Neutrophil (primary cell): ENCODE results near the gene MEX3B.

Experiments used
- H3K27ac ChIP-seq: fragments of 200-600 bp; sonication (generic); 2 replicates; pipeline ENCODE4 v1.5.1; 2016; ENCODE audit warnings: mild to moderate bottlenecking, moderate library complexity
- H3K27me3 ChIP-seq: fragments of 200-600 bp; sonication (generic); 2 replicates; pipeline ENCODE4 v1.6.0; 2016; ENCODE audit warnings: mild to moderate bottlenecking
- H3K36me3 ChIP-seq: fragments of 200-600 bp; sonication (generic); 2 replicates; pipeline ENCODE4 v1.5.1; 2017
- H3K4me1 ChIP-seq, 2 experiments: fragments of 200-600 bp in 1 of 2; sonication (generic) in 1 of 2; 1 replicate in 1 of 2; 2 replicates in 1 of 2; pipeline versions ENCODE4 v1.5.1 to v1.6.1; 2013 to 2016; ENCODE audit warnings: low read depth in 1 of 2, low read length in 1 of 2, mild to moderate bottlenecking in 1 of 2, moderate library complexity in 1 of 2; ENCODE audit not compliant: control insufficient read depth in 1 of 2, insufficient read depth in 1 of 2
- H3K4me3 ChIP-seq, 2 experiments: fragments of 200-600 bp in 1 of 2; sonication (generic) in 1 of 2; 1 replicate in 1 of 2; 2 replicates in 1 of 2; pipeline ENCODE4 v1.5.1; 2013 to 2016; ENCODE audit warnings: low read depth in 1 of 2, low read length in 1 of 2, mild to moderate bottlenecking in 1 of 2, moderate library complexity in 1 of 2
- H3K9me3 ChIP-seq: fragments of 200-600 bp; sonication (generic); 2 replicates; pipeline ENCODE4 v1.5.1; 2016
- CTCF ChIP-seq: fragments of 200-600 bp; sonication (generic); IDR thresholded peaks from 2 replicates; pipeline ENCODE4 v1.5.1; 2016; ENCODE audit warnings: antibody characterized with exemption

Gene MEX3B

GRCh38 chr15:82043796-82044372 is 1.9 kb downstream of the MEX3B start:
- peak overlapping the region in 1 of 2 experiments; percentile 66 for H3K4me3 ChIP-seq
- H3K9me3 ChIP-seq = no peaks in the 10 kb centered on the region
- H3K27ac ChIP-seq = no peak overlapping the region
- H3K4me1 ChIP-seq = peaks cover 31% of the 10 kb centered on the region in 2 experiments
- peaks cover 62% of the 10 kb centered on the region for H3K27me3 ChIP-seq
- H3K36me3 ChIP-seq = no peaks in the 10 kb centered on the region
- TF ChIP-seq CTCF = no peak

GRCh38 chr15:82043130-82043673 is 2.6 kb downstream of the MEX3B start:
- H3K4me1 ChIP-seq = peaks cover 31% of the 10 kb centered on the region in 2 experiments
- peaks cover 55% of the 10 kb centered on the region for H3K27me3 ChIP-seq
- no peaks in the 10 kb centered on the region for H3K36me3 ChIP-seq
- H3K27ac ChIP-seq = no peak overlapping the region
- H3K9me3 ChIP-seq = no peaks in the 10 kb centered on the region
- TF ChIP-seq CTCF = no peak
- H3K4me3 ChIP-seq = no peak overlapping the region

- H3K4me1 ChIP-seq = peaks cover 18 to 20% of the 10 kb centered on the region in 2 experiments
- H3K36me3 ChIP-seq = no peaks in the 10 kb centered on the region
- TF ChIP-seq CTCF = no peak
- no peaks in the 10 kb centered on the region for H3K9me3 ChIP-seq
- peaks cover 34% of the 10 kb centered on the region for H3K27me3 ChIP-seq
- no peak overlapping the region for H3K4me3 ChIP-seq
- H3K27ac ChIP-seq = no peak overlapping the region
These were observed 5.0 kb downstream of the MEX3B start for GRCh38 chr15:82040862-82041261.

- H3K36me3 ChIP-seq = no peaks in the 10 kb centered on the region
- H3K27ac ChIP-seq = no peak overlapping the region
- no peak for TF ChIP-seq CTCF
- peaks cover 15 to 16% of the 10 kb centered on the region in 2 experiments for H3K4me1 ChIP-seq
- H3K27me3 ChIP-seq = peaks cover 29% of the 10 kb centered on the region
- H3K4me3 ChIP-seq = no peak overlapping the region
- H3K9me3 ChIP-seq = no peaks in the 10 kb centered on the region
These were observed 5.4 kb downstream of the MEX3B start for GRCh38 chr15:82040390-82040789.

GRCh38 chr15:82039871-82040270 is 5.9 kb downstream of the MEX3B start:
- Histone ChIP-seq H3K4me1 (peaks cover 9 to 10% of the 10 kb centered on the region in 2 experiments), H3K27ac (no peak overlapping the region), H3K36me3 (no peaks in the 10 kb centered on the region), H3K27me3 (peaks cover 24% of the 10 kb centered on the region), H3K9me3 (no peaks in the 10 kb centered on the region), H3K4me3 (no peak overlapping the region)
- no peak for TF ChIP-seq CTCF
